Erythroblast (primary cell): ENCODE results near the gene SSBP3.

ENCODE experiments used
- GATA1 ChIP-seq: IDR thresholded peaks from 2 replicates; pipeline ENCODE4 v1.6.1; 2011; ENCODE audit warnings: low read depth, mild to moderate bottlenecking, control low read depth, low read length, moderate library complexity
- POLR2A ChIP-seq: IDR thresholded peaks from 2 replicates; pipeline ENCODE4 v1.6.1; 2011; ENCODE audit warnings: mild to moderate bottlenecking, low read length

GRCh38 chr1:54325284-54325683, 80.9 kb downstream of the SSBP3 start:
- TF ChIP-seq POLR2A = no peak
- TF ChIP-seq GATA1 = no peak
